Measurements from ENCODE around the gene CDH23. TPM values are rescaled to one million over a fixed set of nuclear protein-coding genes. Genes with fewer than 3 reads are reported as not detected.

The CDH23 gene
- total and polyA plus RNA-seq, 4 experiments from 2014 or later: 1.8 to 5.4 (median 3.6) TPM

- H3K36me3 Mint-ChIP-seq: no peaks in the 10 kb centered on the region
- no peak overlapping the region for H3K27ac ChIP-seq (ENCODE audit: low read depth, low read length)
- no peaks in the 10 kb centered on the region for H3K27me3 ChIP-seq (ENCODE audit: insufficient read depth, low read length)
- peaks cover 0 to 3% of the 10 kb centered on the region in 2 donors for H3K27me3 Mint-ChIP-seq
- H3K4me1 ChIP-seq (ENCODE audit: insufficient read depth, low read length): no peaks in the 10 kb centered on the region
- H3K9me3 Mint-ChIP-seq: no peaks in the 10 kb centered on the region
- no peak overlapping the region for H3K4me3 Mint-ChIP-seq
- no peaks in the 10 kb centered on the region for H3K36me3 ChIP-seq (ENCODE audit: insufficient read depth, low read length)
- ChIA-PET POLR2A (ENCODE audit: partially characterized antibody) (no interaction called here), CTCF (ENCODE audit: partially characterized antibody) (interaction anchor here (0.6 to 1.2 kb wide), 3 partner anchors 57 to 170 kb away, joined by 3 to 5 read pairs (median 3); partner anchors contain the start of gene VSIR)
- no peak for DNase-seq
- no peaks in the 10 kb centered on the region for H3K9me3 ChIP-seq (ENCODE audit: control insufficient read depth in 1 of 2, low read length in 2 of 2)
- H3K4me3 ChIP-seq (ENCODE audit: low read length in 2 of 2): no peak overlapping the region
- intact Hi-C loops (cut with micrococcal nuclease): no loop called here
- no peak overlapping the region for H3K27ac Mint-ChIP-seq
- H3K4me1 Mint-ChIP-seq: peaks cover 0 to 7% (median 4%) of the 10 kb centered on the region in 4 donors
Observed at GRCh38 chr10:71641986-71642385, 245.3 kb downstream of the CDH23 start.

GRCh38 chr10:71643904-71644303 lies 247.2 kb downstream of the CDH23 start:
- Mint-ChIP-seq H3K27ac (no peak overlapping the region), H3K9me3 (no peaks in the 10 kb centered on the region), H3K27me3 (peaks cover 0 to 3% of the 10 kb centered on the region in 2 donors), H3K4me1 (no peaks in the 10 kb centered on the region), H3K4me3 (no peak overlapping the region), H3K36me3 (no peaks in the 10 kb centered on the region)
- Histone ChIP-seq H3K27me3 (ENCODE audit: insufficient read depth, low read length) (no peaks in the 10 kb centered on the region), H3K36me3 (ENCODE audit: insufficient read depth, low read length) (no peaks in the 10 kb centered on the region), H3K27ac (ENCODE audit: low read depth, low read length) (no peak overlapping the region), H3K9me3 (ENCODE audit: control insufficient read depth in 1 of 2, low read length in 2 of 2) (no peaks in the 10 kb centered on the region), H3K4me1 (ENCODE audit: insufficient read depth, low read length) (no peaks in the 10 kb centered on the region), H3K4me3 (ENCODE audit: low read length in 2 of 2) (no peak overlapping the region)
- POLR2A ChIA-PET (ENCODE audit: partially characterized antibody): no interaction called here
- CTCF ChIA-PET (ENCODE audit: partially characterized antibody): no interaction called here
- no peak for DNase-seq
- intact Hi-C loops (cut with micrococcal nuclease): no loop called here

GRCh38 chr10:71644307-71645180 lies 247.8 kb downstream of the CDH23 start:
- intact Hi-C loops (cut with micrococcal nuclease): no loop called here
- Mint-ChIP-seq H3K27me3 (peaks cover 0 to 3% of the 10 kb centered on the region in 2 donors), H3K4me1 (no peaks in the 10 kb centered on the region), H3K27ac (no peak overlapping the region), H3K9me3 (no peaks in the 10 kb centered on the region), H3K36me3 (no peaks in the 10 kb centered on the region), H3K4me3 (no peak overlapping the region)
- Histone ChIP-seq H3K4me3 (ENCODE audit: low read length in 2 of 2) (no peak overlapping the region), H3K27ac (ENCODE audit: low read depth, low read length) (no peak overlapping the region), H3K9me3 (ENCODE audit: control insufficient read depth in 1 of 2, low read length in 2 of 2) (no peaks in the 10 kb centered on the region), H3K27me3 (ENCODE audit: insufficient read depth, low read length) (no peaks in the 10 kb centered on the region), H3K36me3 (ENCODE audit: insufficient read depth, low read length) (no peaks in the 10 kb centered on the region), H3K4me1 (ENCODE audit: insufficient read depth, low read length) (no peaks in the 10 kb centered on the region)
- ChIA-PET POLR2A (ENCODE audit: partially characterized antibody) (no interaction called here), CTCF (ENCODE audit: partially characterized antibody) (no interaction called here)
- DNase-seq: no peak

GRCh38 chr10:71645185-71645584 lies 248.5 kb downstream of the CDH23 start:
- Mint-ChIP-seq H3K27ac (no peak overlapping the region), H3K36me3 (no peaks in the 10 kb centered on the region), H3K4me1 (no peaks in the 10 kb centered on the region), H3K27me3 (peaks cover 0 to 3% of the 10 kb centered on the region in 2 donors), H3K4me3 (no peak overlapping the region), H3K9me3 (no peaks in the 10 kb centered on the region)
- Histone ChIP-seq H3K36me3 (ENCODE audit: insufficient read depth, low read length) (no peaks in the 10 kb centered on the region), H3K27me3 (ENCODE audit: insufficient read depth, low read length) (no peaks in the 10 kb centered on the region), H3K4me3 (ENCODE audit: low read length in 2 of 2) (no peak overlapping the region), H3K27ac (ENCODE audit: low read depth, low read length) (no peak overlapping the region), H3K9me3 (ENCODE audit: control insufficient read depth in 1 of 2, low read length in 2 of 2) (no peaks in the 10 kb centered on the region), H3K4me1 (ENCODE audit: insufficient read depth, low read length) (no peaks in the 10 kb centered on the region)
- intact Hi-C loops (cut with micrococcal nuclease): no loop called here
- ChIA-PET CTCF (ENCODE audit: partially characterized antibody) (no interaction called here), POLR2A (ENCODE audit: partially characterized antibody) (no interaction called here)
- DNase-seq: no peak

- H3K4me1 Mint-ChIP-seq: no peaks in the 10 kb centered on the region
- H3K9me3 Mint-ChIP-seq: no peaks in the 10 kb centered on the region
- Histone ChIP-seq H3K27ac (ENCODE audit: low read depth, low read length) (no peak overlapping the region), H3K4me1 (ENCODE audit: insufficient read depth, low read length) (no peaks in the 10 kb centered on the region), H3K27me3 (ENCODE audit: insufficient read depth, low read length) (no peaks in the 10 kb centered on the region), H3K36me3 (ENCODE audit: insufficient read depth, low read length) (no peaks in the 10 kb centered on the region), H3K9me3 (ENCODE audit: control insufficient read depth in 1 of 2, low read length in 2 of 2) (no peaks in the 10 kb centered on the region), H3K4me3 (ENCODE audit: low read length in 2 of 2) (no peak overlapping the region)
- no peaks in the 10 kb centered on the region for H3K36me3 Mint-ChIP-seq
- no peak for DNase-seq
- POLR2A ChIA-PET (ENCODE audit: partially characterized antibody): no interaction called here
- H3K27me3 Mint-ChIP-seq: peaks cover 0 to 3% of the 10 kb centered on the region in 2 donors
- CTCF ChIA-PET (ENCODE audit: partially characterized antibody): interaction anchor here (0.9 kb wide), 1 partner anchor 52 kb away, joined by 3 read pairs; no protein-coding TSS in a partner anchor
- H3K4me3 Mint-ChIP-seq: no peak overlapping the region
- H3K27ac Mint-ChIP-seq: no peak overlapping the region
- intact Hi-C loops (cut with micrococcal nuclease): no loop called here
Observed at GRCh38 chr10:71646037-71646436, 249.3 kb downstream of the CDH23 start.

- H3K4me3 Mint-ChIP-seq: no peak overlapping the region
- DNase-seq: no peak
- peaks cover 0 to 3% of the 10 kb centered on the region in 2 donors for H3K27me3 Mint-ChIP-seq
- no peak overlapping the region for H3K27ac Mint-ChIP-seq
- Histone ChIP-seq H3K27ac (ENCODE audit: low read depth, low read length) (no peak overlapping the region), H3K27me3 (ENCODE audit: insufficient read depth, low read length) (no peaks in the 10 kb centered on the region), H3K36me3 (ENCODE audit: insufficient read depth, low read length) (no peaks in the 10 kb centered on the region), H3K4me1 (ENCODE audit: insufficient read depth, low read length) (no peaks in the 10 kb centered on the region), H3K4me3 (ENCODE audit: low read length in 2 of 2) (no peak overlapping the region), H3K9me3 (ENCODE audit: control insufficient read depth in 1 of 2, low read length in 2 of 2) (no peaks in the 10 kb centered on the region)
- ChIA-PET POLR2A (ENCODE audit: partially characterized antibody) (no interaction called here), CTCF (ENCODE audit: partially characterized antibody) (interaction anchor here (0.9 kb wide), 1 partner anchor 51 kb away, joined by 3 read pairs; no protein-coding TSS in a partner anchor)
- no peaks in the 10 kb centered on the region for H3K4me1 Mint-ChIP-seq
- intact Hi-C loops (cut with micrococcal nuclease): no loop called here
- no peaks in the 10 kb centered on the region for H3K9me3 Mint-ChIP-seq
- no peaks in the 10 kb centered on the region for H3K36me3 Mint-ChIP-seq
Observed at GRCh38 chr10:71646592-71647292, 250.0 kb downstream of the CDH23 start.

- DNase-seq: no peak
- Mint-ChIP-seq H3K27me3 (peaks cover 0 to 3% of the 10 kb centered on the region in 2 donors), H3K36me3 (no peaks in the 10 kb centered on the region), H3K9me3 (no peaks in the 10 kb centered on the region), H3K4me1 (no peaks in the 10 kb centered on the region), H3K27ac (no peak overlapping the region), H3K4me3 (no peak overlapping the region)
- H3K36me3 ChIP-seq (ENCODE audit: insufficient read depth, low read length): no peaks in the 10 kb centered on the region
- intact Hi-C loops (cut with micrococcal nuclease): no loop called here
- no peaks in the 10 kb centered on the region for H3K4me1 ChIP-seq (ENCODE audit: insufficient read depth, low read length)
- no peak overlapping the region for H3K4me3 ChIP-seq (ENCODE audit: low read length in 2 of 2)
- no peak overlapping the region for H3K27ac ChIP-seq (ENCODE audit: low read depth, low read length)
- no peaks in the 10 kb centered on the region for H3K27me3 ChIP-seq (ENCODE audit: insufficient read depth, low read length)
- H3K9me3 ChIP-seq (ENCODE audit: control insufficient read depth in 1 of 2, low read length in 2 of 2): no peaks in the 10 kb centered on the region
- ChIA-PET CTCF (ENCODE audit: partially characterized antibody) (interaction anchor here (1.7 kb wide), 1 partner anchor 11 kb away, joined by 3 read pairs; no protein-coding TSS in a partner anchor), POLR2A (ENCODE audit: partially characterized antibody) (no interaction called here)
Observed at GRCh38 chr10:71647526-71648253, 251.0 kb downstream of the CDH23 start.

All from CD4-positive, alpha-beta memory T cell (primary cell).